Chondrocyte (in vitro differentiated cells): ENCODE measurements around the gene P3H3. TPM values are rescaled to one million over a fixed set of nuclear protein-coding genes. Genes with fewer than 3 reads are reported as not detected.

Experiments used
- DNase-seq: peaks from one replicate; pipeline ENCODE4 v3.0.0; 2021; ENCODE audit warnings: mixed read lengths, low spot score
- H3K27ac Mint-ChIP-seq: one replicate; pipeline ENCODE4 v1.8.0; 2021; ENCODE audit warnings: mild to moderate bottlenecking, moderate library complexity, mixed read lengths; ENCODE audit not compliant: unreplicated experiment
- H3K27me3 Mint-ChIP-seq: 2 replicates; pipeline ENCODE4 v1.8.0; 2021; ENCODE audit warnings: low read depth, mixed read lengths
- H3K36me3 Mint-ChIP-seq: 2 replicates; pipeline ENCODE4 v1.8.0; 2021; ENCODE audit warnings: low read depth, mixed read lengths
- H3K4me1 Mint-ChIP-seq: 2 replicates; pipeline ENCODE4 v1.8.0; 2021; ENCODE audit warnings: low read depth, mild to moderate bottlenecking, mixed read lengths
- H3K4me3 Mint-ChIP-seq: one replicate; pipeline ENCODE4 v1.8.0; 2021; ENCODE audit warnings: mild to moderate bottlenecking, moderate library complexity, mixed read lengths; ENCODE audit not compliant: unreplicated experiment
- H3K9me3 Mint-ChIP-seq: 2 replicates; pipeline ENCODE4 v1.8.0; 2021; ENCODE audit warnings: low read depth, mixed read lengths
- total RNA-seq: library from RNA; stranded (reverse); gene quantifications from 3 replicates; pipeline ENCODE4 v1.2.1, GENCODE V29; 2021
- TF ChIP-seq, protein P1 (sequence below): fragments of 200-600 bp; sonication (generic); IDR thresholded peaks from 2 replicates; pipeline ENCODE4 v1.5.0; 2021; ENCODE audit warnings: antibody characterized with exemption, mild to moderate bottlenecking, moderate library complexity

Gene P3H3
- total RNA-seq, 1 donor from 2014 or later = 114 TPM

- DNase-seq = peak; percentile 86
- TF ChIP-seq, protein P1, sequence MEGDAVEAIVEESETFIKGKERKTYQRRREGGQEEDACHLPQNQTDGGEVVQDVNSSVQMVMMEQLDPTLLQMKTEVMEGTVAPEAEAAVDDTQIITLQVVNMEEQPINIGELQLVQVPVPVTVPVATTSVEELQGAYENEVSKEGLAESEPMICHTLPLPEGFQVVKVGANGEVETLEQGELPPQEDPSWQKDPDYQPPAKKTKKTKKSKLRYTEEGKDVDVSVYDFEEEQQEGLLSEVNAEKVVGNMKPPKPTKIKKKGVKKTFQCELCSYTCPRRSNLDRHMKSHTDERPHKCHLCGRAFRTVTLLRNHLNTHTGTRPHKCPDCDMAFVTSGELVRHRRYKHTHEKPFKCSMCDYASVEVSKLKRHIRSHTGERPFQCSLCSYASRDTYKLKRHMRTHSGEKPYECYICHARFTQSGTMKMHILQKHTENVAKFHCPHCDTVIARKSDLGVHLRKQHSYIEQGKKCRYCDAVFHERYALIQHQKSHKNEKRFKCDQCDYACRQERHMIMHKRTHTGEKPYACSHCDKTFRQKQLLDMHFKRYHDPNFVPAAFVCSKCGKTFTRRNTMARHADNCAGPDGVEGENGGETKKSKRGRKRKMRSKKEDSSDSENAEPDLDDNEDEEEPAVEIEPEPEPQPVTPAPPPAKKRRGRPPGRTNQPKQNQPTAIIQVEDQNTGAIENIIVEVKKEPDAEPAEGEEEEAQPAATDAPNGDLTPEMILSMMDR = no peak
- Mint-ChIP-seq H3K27ac (peak overlapping the region; percentile 90), H3K27me3 (no peaks in the 10 kb centered on the region), H3K36me3 (peaks cover 33% of the 10 kb centered on the region), H3K4me3 (peak overlapping the region; percentile 95), H3K4me1 (peaks cover 39% of the 10 kb centered on the region), H3K9me3 (no peaks in the 10 kb centered on the region)
Measured at GRCh38 chr12:6866163-6866919, 38.1 kb downstream of the P3H3 start.

DNA sequence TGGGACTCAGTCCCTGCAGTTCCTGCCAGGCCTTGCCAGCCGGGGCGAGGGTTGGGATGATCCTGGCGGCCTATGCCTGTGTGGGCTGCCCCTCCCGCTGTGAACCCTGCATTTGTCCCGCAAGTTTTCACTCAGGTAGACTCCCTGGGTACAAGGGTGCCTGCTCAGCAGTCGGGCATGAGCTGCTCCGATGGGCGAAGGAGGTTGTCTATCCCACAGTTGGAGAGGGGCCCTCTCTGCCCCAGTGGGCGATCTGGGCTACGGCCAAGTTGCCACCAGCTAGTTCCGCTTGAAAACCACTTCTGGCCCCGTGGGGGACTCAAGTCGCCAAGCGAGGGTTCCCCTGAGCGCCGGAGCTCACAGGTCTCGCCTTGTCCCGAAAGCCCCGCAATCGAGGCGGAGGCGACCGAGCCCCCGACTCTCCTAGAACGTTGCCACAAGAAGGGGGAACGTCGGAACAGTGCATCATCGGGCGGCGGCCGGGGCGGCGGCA, 38.8 kb downstream of the P3H3 start:
- Mint-ChIP-seq H3K27ac (peak overlapping the region; percentile 90), H3K36me3 (peaks cover 31% of the 10 kb centered on the region)

GRCh38 chr12:6867413-6868210, 39.4 kb downstream of the P3H3 start, which contains the start of gene TPI1:
TSS of gene TPI1 (plus strand) at chr12:6867531. CDS start at chr12:6867567, 36 bp downstream.
- no peaks in the 10 kb centered on the region for H3K27me3 Mint-ChIP-seq
- peak; percentile 87 for DNase-seq
- H3K4me3 Mint-ChIP-seq = peak within 1 kb of the TSS; percentile 95
- peaks cover 52% of the 10 kb centered on the region for H3K4me1 Mint-ChIP-seq
- H3K9me3 Mint-ChIP-seq = no peaks in the 10 kb centered on the region
- H3K36me3 Mint-ChIP-seq = peaks cover 27% of the 10 kb centered on the region
- peak within 1 kb of the TSS; percentile 90 for H3K27ac Mint-ChIP-seq
- TF ChIP-seq, protein P1 = peak; percentile 43

More for the DNA sequence above, 38.8 kb downstream of the P3H3 start:
- Mint-ChIP-seq H3K4me3 (peak overlapping the region; percentile 95), H3K27me3 (no peaks in the 10 kb centered on the region), H3K9me3 (no peaks in the 10 kb centered on the region), H3K4me1 (peaks cover 46% of the 10 kb centered on the region)
- DNase-seq = peak; percentile 92
- TF ChIP-seq, protein P1 = no peak

- Mint-ChIP-seq H3K4me1 (peaks cover 52% of the 10 kb centered on the region), H3K9me3 (no peaks in the 10 kb centered on the region), H3K27me3 (no peaks in the 10 kb centered on the region), H3K36me3 (peaks cover 25% of the 10 kb centered on the region), H3K4me3 (peak overlapping the region; percentile 95), H3K27ac (peak overlapping the region; percentile 88)
- DNase-seq = no peak
- TF ChIP-seq, protein P1 = no peak
Measured at GRCh38 chr12:6868211-6869048, 40.2 kb downstream of the P3H3 start.
